Measurements from ENCODE around the gene DENND1A.
"Not testable (repeated sequence)": the region's sequence is repeated elsewhere in the genome, so short reads cannot be mapped to it uniquely, and the experiment has no call there.

Gene DENND1A

GRCh38 chr9:123342247-123342646, 587.7 kb downstream of the DENND1A start:
- no peak for DNase-seq

- no peak for DNase-seq
These were observed 588.1 kb downstream of the DENND1A start for GRCh38 chr9:123341816-123342215.

GRCh38 chr9:123339666-123340510, 590.0 kb downstream of the DENND1A start:
- no peak for DNase-seq

DNA sequence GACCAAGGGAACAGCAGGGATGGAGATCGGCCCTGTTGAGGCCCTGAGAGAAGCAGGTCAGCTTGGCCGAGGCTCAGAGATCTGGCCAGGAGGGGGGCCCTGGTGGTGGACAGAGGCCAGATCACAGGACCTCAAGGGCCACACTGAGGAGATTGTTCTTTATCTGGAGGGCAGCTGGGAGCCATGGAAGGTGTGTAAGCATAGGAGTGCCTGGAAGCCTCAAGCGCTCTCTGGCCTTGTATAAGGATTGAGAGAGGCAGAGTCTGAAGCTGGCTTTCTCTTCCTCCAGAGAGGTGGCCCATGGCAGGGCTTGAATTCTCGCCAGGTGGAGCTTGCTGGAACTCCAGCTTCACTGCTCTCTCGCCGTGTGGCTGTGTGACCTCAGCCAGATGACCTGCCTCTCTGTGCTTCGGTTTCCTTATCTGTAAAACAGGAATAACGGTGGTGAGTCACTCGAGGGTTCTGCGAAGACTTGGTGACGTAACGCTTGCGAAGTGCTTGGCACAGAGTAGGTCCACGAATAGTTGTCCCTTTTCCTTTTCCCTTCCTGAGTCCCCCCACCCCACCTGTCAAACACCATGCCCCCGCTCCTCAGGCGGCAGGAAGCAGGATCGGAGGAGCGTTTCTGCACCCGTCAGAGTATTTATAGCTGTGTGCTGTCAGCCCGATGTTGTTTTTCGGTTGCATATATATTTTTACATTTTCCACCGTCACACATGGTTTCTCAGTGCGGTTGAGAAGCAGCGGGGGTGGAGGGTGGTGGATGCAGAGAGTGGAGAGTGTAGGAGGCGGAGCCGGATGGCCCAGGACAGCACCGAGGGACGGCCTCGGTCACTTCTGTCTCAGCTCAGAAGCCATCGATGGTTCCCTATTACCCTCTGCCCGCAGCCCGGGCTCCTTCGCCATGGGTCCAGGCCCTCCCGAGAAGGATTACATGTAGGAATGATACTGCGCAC, 590.9 kb downstream of the DENND1A start:
- peak in 1 of 2 experiments; percentile 27 for DNase-seq

DNA sequence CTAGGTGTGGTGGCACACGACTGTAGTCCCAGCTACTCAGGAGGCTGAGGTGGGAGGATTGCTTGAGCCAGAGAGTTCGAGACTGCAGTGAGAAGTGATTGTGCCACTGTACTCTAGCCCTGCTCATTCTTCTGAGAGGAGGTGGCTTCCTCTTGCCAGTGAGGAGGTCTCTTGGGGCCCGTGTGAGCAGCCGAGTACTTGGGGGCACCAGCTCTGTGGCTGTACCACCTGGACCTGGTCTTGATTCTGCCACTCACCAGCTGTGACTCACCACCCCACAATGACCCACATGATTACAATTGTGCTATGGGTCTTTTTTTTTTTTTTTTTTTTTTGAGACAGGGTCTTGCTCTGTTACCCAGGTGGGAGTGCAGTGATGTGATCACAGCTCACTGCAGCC, 592.0 kb downstream of the DENND1A start:
- DNase-seq, result no peak

DNA sequence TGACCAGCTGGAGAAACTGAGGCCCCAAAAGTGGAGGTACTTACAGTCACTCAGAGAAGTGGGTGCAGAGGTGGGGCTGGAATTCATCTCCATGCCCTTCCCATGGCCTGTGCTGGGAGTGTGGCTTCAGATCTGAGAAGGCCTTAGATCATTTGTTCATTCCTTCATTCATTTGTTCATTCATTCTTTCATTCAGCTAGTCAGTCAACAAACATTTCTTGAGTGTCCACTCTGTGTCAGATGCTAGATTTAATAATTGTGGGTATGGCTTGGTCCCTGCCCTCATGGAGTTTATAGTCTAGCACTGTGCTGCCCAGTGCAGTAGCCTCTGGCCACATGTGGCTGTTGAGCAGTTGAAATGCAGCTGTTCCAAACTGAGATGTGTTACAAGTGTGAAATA, 593.0 kb downstream of the DENND1A start:
- DNase-seq, result no peak

GRCh38 chr9:123336449-123336848, 593.5 kb downstream of the DENND1A start:
- no peak for DNase-seq

DNA sequence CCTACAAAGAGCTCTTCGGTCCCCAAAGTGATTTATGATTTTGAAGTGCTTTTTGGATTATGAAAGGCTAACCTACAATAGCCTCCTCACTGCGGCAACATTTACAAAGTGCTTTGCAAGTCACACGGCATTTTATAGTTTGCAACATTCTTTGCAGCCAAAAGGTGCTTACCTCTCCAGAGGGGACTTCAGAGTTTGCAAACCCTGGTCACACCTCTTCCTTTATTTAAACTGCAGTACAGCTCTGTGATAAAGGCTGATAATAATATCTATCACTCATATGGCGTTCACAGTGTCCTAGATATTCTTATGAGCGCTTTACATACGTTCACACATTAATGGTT, 594.0 kb downstream of the DENND1A start:
- no peak for DNase-seq

GRCh38 chr9:123335193-123335985, 594.5 kb downstream of the DENND1A start:
- DNase-seq, result no peak

- DNase-seq, result no peak
These were observed 595.3 kb downstream of the DENND1A start for GRCh38 chr9:123334639-123335038.

- DNase-seq, result not testable (repeated sequence)
These were observed 596.8 kb downstream of the DENND1A start for GRCh38 chr9:123333058-123333669.

GRCh38 chr9:123331346-123332060, 598.4 kb downstream of the DENND1A start:
- DNase-seq, result no peak
